GM18870 (cell line): ENCODE measurements around the gene HSD17B4.
"Not testable (repeated sequence)": the region's sequence is repeated elsewhere in the genome, so short reads cannot be mapped to it uniquely, and the experiment has no call there.

ENCODE experiments used
- ATAC-seq: cut with Tn5 transposase; IDR thresholded peaks from one replicate; pipeline ENCODE4 v1.9.1; 2021; ENCODE audit warnings: moderate library complexity; ENCODE audit not compliant: unreplicated experiment

The HSD17B4 gene

GRCh38 chr5:119476341-119476740 is 24.0 kb downstream of the HSD17B4 start:
- ATAC-seq = no peak

GRCh38 chr5:119478781-119479180 is 26.5 kb downstream of the HSD17B4 start:
- no peak for ATAC-seq

- ATAC-seq = not testable (repeated sequence)
Observed at GRCh38 chr5:119480629-119481028, 28.3 kb downstream of the HSD17B4 start.

- ATAC-seq = no peak
Observed at GRCh38 chr5:119483155-119483554, 30.9 kb downstream of the HSD17B4 start.

GRCh38 chr5:119484884-119485283 is 32.6 kb downstream of the HSD17B4 start:
- ATAC-seq = no peak

GRCh38 chr5:119501671-119502179 is 49.4 kb downstream of the HSD17B4 start:
- no peak for ATAC-seq

- ATAC-seq = not testable (repeated sequence)
Observed at GRCh38 chr5:119503939-119504338, 51.6 kb downstream of the HSD17B4 start.

- ATAC-seq = no peak
Observed at GRCh38 chr5:119512277-119512676, 60.0 kb downstream of the HSD17B4 start.

GRCh38 chr5:119515192-119515591 is 62.9 kb downstream of the HSD17B4 start:
- ATAC-seq = no peak

GRCh38 chr5:119517115-119517514 is 64.8 kb downstream of the HSD17B4 start:
- not testable (repeated sequence) for ATAC-seq

- no peak for ATAC-seq
Observed at GRCh38 chr5:119521232-119521631, 68.9 kb downstream of the HSD17B4 start.

GRCh38 chr5:119522841-119523240 is 70.5 kb downstream of the HSD17B4 start:
- ATAC-seq = no peak

GRCh38 chr5:119524485-119524884 is 72.2 kb downstream of the HSD17B4 start:
- no peak for ATAC-seq

GRCh38 chr5:119527351-119527750 is 75.1 kb downstream of the HSD17B4 start:
- no peak for ATAC-seq

- no peak for ATAC-seq
Observed at GRCh38 chr5:119529811-119530210, 77.5 kb downstream of the HSD17B4 start.

GRCh38 chr5:119532637-119533036 is 80.3 kb downstream of the HSD17B4 start:
- no peak for ATAC-seq

- peak; percentile 100 for ATAC-seq
Observed at GRCh38 chr5:119537704-119538103, 85.4 kb downstream of the HSD17B4 start.

- ATAC-seq = no peak
Observed at GRCh38 chr5:119541716-119542115, 89.4 kb downstream of the HSD17B4 start.

GRCh38 chr5:119551819-119552218 is 99.5 kb downstream of the HSD17B4 start:
- no peak for ATAC-seq

GRCh38 chr5:119554597-119554996 is 102.3 kb downstream of the HSD17B4 start:
- no peak for ATAC-seq

GRCh38 chr5:119570910-119571309 is 118.6 kb downstream of the HSD17B4 start:
- ATAC-seq = no peak

- ATAC-seq = peak; percentile 61
Observed at GRCh38 chr5:119578937-119579336, 126.6 kb downstream of the HSD17B4 start.

GRCh38 chr5:119582987-119583386 is 130.7 kb downstream of the HSD17B4 start:
- no peak for ATAC-seq
